Measurements from ENCODE around the gene UBC. TPM values are rescaled to one million over a fixed set of nuclear protein-coding genes. Genes with fewer than 3 reads are reported as not detected.

UBC gene
- total RNA-seq, 1 experiment from 2014 or later: 1,852 TPM

DNA sequence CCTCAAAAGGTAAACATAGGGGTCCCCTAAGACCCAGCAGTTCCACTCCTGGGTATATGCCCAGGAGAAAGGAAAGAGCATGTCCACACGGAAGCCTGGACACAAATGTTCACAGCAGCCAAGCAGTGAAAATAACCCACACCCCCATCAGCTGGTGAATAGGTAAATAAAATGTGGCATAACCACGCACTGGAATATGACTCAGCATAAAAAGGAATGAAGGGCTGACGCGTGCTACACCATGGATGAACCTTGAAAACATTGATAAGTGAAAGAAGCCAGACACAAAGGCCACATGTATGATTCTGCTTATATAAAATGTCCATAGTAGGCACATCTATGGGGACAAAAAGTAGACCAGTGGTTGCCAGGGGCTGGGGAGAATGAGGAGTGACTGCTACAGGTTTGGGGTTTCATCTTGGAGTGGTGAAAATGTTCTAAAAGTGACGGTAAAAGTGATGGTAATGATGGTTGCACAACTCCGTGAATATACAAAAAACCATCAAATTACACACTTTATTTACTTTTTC, 47.0 kb downstream of the UBC start:
- peak; percentile 64 for DNase-seq (ENCODE audit: extremely low read depth, low read depth)

DNA sequence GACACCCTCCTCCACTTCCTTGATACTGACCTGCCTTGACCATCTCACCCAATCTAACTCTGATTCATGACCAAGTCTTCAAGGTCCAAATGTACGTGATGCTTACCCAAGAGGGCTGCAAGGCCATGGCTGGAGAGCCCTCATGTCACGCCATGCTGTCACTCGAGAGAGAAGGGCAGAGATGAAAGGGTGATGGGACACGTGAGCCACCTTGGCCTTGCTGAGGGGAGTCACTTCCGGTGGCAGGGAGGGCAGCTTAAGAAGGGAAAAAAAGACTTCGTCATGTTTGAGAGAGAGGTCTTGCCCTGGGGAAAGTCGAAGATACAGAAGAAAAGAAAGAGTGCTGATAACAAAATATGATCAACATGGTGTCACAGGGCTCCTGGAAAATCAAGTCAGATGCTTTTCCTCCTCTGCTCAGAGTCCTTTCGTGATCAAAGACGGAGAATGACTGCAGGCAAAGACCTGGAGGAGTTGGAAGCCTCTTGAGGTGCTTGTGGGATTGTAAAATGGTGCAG, 47.5 kb downstream of the UBC start:
- no peak for DNase-seq (ENCODE audit: extremely low read depth, low read depth)

DNA sequence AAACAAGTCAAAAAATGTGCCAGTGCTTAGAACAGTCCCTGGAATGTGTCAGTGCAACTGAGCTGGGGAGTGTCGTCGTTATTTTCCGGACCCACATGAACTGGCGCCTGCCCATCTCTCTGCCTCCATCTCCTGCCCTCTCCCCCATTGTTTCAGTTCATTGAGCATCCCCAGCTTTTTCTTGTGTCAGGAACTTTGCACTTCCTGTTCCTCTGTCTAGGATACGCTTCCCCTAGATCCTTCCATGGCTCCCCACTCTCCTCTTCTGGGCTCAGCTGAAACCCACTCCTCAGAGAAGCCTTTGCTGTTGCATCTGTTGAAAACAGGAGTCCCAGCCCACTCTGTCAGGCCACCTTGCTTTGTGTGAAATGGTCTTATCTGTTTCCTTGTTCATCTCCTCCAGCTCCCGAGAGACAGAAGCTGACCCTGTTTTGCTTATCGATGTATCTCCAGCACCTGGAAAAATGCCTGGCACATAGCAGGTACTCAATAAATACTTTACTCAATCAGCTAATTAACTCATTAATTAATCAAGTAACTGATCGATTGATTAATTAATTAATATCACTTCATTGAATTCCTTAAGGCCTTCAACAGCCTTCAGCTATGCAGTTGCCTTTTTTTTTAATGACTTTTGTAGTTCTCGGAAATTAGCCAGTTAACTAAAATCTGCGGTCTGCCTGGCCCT, 48.1 kb downstream of the UBC start:
- no peak for DNase-seq (ENCODE audit: extremely low read depth, low read depth)

- DNase-seq (ENCODE audit: extremely low read depth, low read depth): no peak
These were observed 48.7 kb downstream of the UBC start for GRCh38 chr12:124865728-124866127.

GRCh38 chr12:124864326-124864752, 50.1 kb downstream of the UBC start:
- no peak for DNase-seq (ENCODE audit: extremely low read depth, low read depth)

DNA sequence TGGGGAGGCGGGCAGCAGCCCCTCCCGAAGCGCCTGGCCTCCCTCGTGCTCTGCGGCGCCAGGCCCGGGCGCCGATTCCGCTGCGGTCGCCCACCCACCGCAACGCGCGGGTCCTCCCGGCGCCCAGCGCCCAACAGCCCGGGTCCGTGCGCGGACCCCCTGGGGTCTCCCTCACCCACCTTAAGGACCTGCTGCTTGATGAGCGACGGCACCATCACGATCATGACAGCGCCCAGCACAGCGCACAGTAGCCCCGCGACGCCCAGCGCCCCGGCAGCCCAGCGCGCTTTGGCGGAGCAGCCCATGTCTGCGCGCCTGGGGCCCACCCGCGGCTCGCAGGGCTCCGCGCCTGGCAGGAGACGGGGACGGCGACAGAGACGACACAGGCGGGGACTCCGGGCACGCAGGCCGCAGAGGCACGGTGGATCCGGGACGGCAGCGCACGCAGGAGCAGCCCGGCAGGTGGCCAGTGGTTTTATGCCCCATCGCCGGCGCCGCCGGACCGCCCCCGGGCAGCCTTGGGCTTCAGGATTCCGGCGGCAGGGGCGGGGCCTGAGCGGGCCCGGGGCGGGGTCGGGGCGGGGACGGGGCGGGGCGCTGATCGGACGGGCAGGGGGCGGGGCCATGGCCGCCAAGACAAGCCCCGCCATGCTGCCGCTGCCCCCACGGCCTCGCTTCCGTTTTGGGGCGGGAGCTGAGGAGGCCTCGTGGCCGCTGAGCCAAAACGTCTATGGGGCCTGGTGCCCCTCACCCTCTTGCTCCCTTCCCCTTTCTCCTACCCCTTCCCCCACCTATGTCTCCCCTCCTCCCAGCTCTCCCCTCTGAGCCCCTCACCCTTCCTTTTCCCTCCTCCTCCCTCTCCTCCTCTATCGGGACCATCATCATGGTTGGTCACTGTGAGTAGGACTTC, 50.8 kb downstream of the UBC start, which contains the start of gene SCARB1:
SCARB1 (minus strand) TSS at position 449 of the 910 bp plus-strand sequence; CDS start at position 305, 144 bp downstream.
- peak; percentile 78 for DNase-seq (ENCODE audit: extremely low read depth, low read depth)

GRCh38 chr12:124862768-124863415, 51.6 kb downstream of the UBC start:
- DNase-seq (ENCODE audit: extremely low read depth, low read depth): no peak

DNA sequence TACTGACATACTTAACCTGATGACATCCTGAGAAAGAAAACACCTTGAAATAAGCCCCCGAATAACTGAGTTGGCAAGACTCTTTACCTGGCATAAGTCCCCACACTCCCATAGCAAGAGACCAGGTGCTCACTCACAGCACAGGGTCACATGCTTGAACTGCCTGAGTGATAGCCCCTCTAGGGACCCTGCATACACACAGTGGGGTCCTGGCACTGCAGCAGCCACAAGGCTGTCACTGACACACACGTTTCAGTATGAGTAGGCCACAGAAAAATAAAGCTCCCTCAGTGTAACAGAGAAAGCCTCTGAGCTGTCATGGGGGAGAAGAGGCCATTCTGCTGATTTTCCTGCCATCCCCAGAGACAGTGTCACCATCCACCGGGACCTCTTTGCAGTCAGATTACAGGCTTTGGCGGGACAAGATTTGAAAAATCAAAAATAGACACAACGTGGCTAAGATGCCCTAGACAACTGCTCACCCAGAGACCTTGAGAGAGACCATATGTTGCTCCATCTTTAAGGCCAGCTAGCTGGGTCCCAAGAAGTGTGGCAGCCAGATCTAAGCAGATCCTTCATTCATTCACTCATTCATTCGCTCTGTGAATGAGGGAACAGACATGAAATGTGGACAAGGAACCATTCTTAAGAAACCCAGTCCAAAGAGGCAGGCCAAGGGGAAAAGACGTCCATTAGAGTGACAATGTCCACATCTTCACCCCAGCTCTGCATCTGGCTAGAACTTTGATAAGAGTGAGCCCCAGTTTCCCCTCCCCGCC, 52.4 kb downstream of the UBC start:
- no peak for DNase-seq (ENCODE audit: extremely low read depth, low read depth)

Small RNA genes within 50 kb of the gene (small RNA-seq; reads per million reads assigned to genes)
- 0 to 0.06 reads per million in 2 experiments for gene MIR5188
- gene RNU6-927P: 0 to 0.06 reads per million in 2 experiments

Other genes starting within 250 kb of the UBC start
- 103 and 115 TPM in 2 replicates for gene SCARB1, start 50.8 kb downstream of the UBC start, total RNA-seq (2014; rRNA removed; shearing (Covaris generic))
- 20.3 and 20.8 TPM in 2 replicates for gene DHX37, start 74.5 kb upstream of the UBC start, total RNA-seq (2014; rRNA removed; shearing (Covaris generic))
- 23.3 and 23.7 TPM in 2 replicates for gene BRI3BP, start 79.0 kb upstream of the UBC start, total RNA-seq (2014; rRNA removed; shearing (Covaris generic))
- 15.6 and 18.1 TPM in 2 replicates for gene AACS, start 150.8 kb upstream of the UBC start, total RNA-seq (2014; rRNA removed; shearing (Covaris generic))